ENCODE data around the gene IL17RB.

GRCh38 chr3:53846851-53847155 lies 435 bp downstream of the IL17RB start:
- TF ChIP-seq CTCF (IDR thresholded peaks at IDR 0.05) (no peak), POLR2A (IDR thresholded peaks at IDR 0.05) (no peak)
